Measurements from ENCODE around the gene PRRT1B. TPM values are rescaled to one million over a fixed set of nuclear protein-coding genes. Genes with fewer than 3 reads are reported as not detected.

The PRRT1B gene
- total RNA-seq, 4 donors from 2014 or later, result not detected

- H3K27me3 ChIP-seq, result no peaks in the 10 kb centered on the region
- no peaks in the 10 kb centered on the region for H3K9me3 ChIP-seq
- TF ChIP-seq CTCF (IDR thresholded peaks at IDR 0.05) (no peak), EP300 (IDR thresholded peaks at IDR 0.05) (no peak), POLR2AphosphoS5 (IDR thresholded peaks at IDR 0.05) (no peak), POLR2A (IDR thresholded peaks at IDR 0.05) (no peak)
- H3K27ac ChIP-seq, result no peak overlapping the region
- no peak overlapping the region for H3K4me3 ChIP-seq
- no peaks in the 10 kb centered on the region for H3K4me1 ChIP-seq
- peaks cover 84% of the 10 kb centered on the region for H3K36me3 ChIP-seq
- DNase-seq (ENCODE audit: low spot score in 2 of 2), result no peak
- 91% methylated on average over 18 of the region's 27 CpGs for WGBS
Measured at GRCh38 chr9:131583836-131584555, 38.7 kb downstream of the PRRT1B start.

GRCh38 chr9:131584858-131585257 is 39.5 kb downstream of the PRRT1B start:
- no peak for DNase-seq (ENCODE audit: low spot score in 2 of 2)
- peaks cover 84% of the 10 kb centered on the region for H3K36me3 ChIP-seq
- TF ChIP-seq POLR2AphosphoS5 (IDR thresholded peaks at IDR 0.05), result no peak
- no peak for TF ChIP-seq POLR2A (IDR thresholded peaks at IDR 0.05)
- no peak for TF ChIP-seq EP300 (IDR thresholded peaks at IDR 0.05)
- no peak for TF ChIP-seq CTCF (IDR thresholded peaks at IDR 0.05)
- no peaks in the 10 kb centered on the region for H3K9me3 ChIP-seq
- no peaks in the 10 kb centered on the region for H3K27me3 ChIP-seq
- no peak overlapping the region for H3K4me3 ChIP-seq
- H3K4me1 ChIP-seq, result no peaks in the 10 kb centered on the region
- WGBS, result 79% methylated on average over 7 of the region's 7 CpGs
- H3K27ac ChIP-seq, result no peak overlapping the region

GRCh38 chr9:131585375-131585774 is 40.1 kb downstream of the PRRT1B start:
- H3K9me3 ChIP-seq, result no peaks in the 10 kb centered on the region
- H3K27me3 ChIP-seq, result no peaks in the 10 kb centered on the region
- TF ChIP-seq EP300 (IDR thresholded peaks at IDR 0.05), result no peak
- TF ChIP-seq CTCF (IDR thresholded peaks at IDR 0.05), result no peak
- H3K4me1 ChIP-seq, result no peaks in the 10 kb centered on the region
- no peak overlapping the region for H3K4me3 ChIP-seq
- H3K36me3 ChIP-seq, result peaks cover 84% of the 10 kb centered on the region
- H3K27ac ChIP-seq, result no peak overlapping the region
- peak in 1 of 2 donors; percentile 60 for DNase-seq (ENCODE audit: low spot score in 2 of 2)
- 68% methylated on average over 2 of the region's 8 CpGs for WGBS

GRCh38 chr9:131587331-131587730 is 42.0 kb downstream of the PRRT1B start:
- H3K36me3 ChIP-seq, result peaks cover 67% of the 10 kb centered on the region
- WGBS, result 79% methylated on average over 6 of the region's 9 CpGs

GRCh38 chr9:131587906-131588305 is 42.6 kb downstream of the PRRT1B start:
- no peak for DNase-seq (ENCODE audit: low spot score in 2 of 2)
- TF ChIP-seq CTCF (IDR thresholded peaks at IDR 0.05) (no peak), POLR2A (IDR thresholded peaks at IDR 0.05) (no peak), POLR2AphosphoS5 (IDR thresholded peaks at IDR 0.05) (no peak), EP300 (IDR thresholded peaks at IDR 0.05) (no peak)
- H3K27ac ChIP-seq, result no peak overlapping the region
- no peaks in the 10 kb centered on the region for H3K4me1 ChIP-seq
- H3K9me3 ChIP-seq, result no peaks in the 10 kb centered on the region
- H3K4me3 ChIP-seq, result no peak overlapping the region
- WGBS, result 91% methylated on average over 11 of the region's 14 CpGs
- no peaks in the 10 kb centered on the region for H3K27me3 ChIP-seq
- peaks cover 62% of the 10 kb centered on the region for H3K36me3 ChIP-seq

More at GRCh38 chr9:131587331-131587730, 42.0 kb downstream of the PRRT1B start:
- H3K4me1 ChIP-seq, result no peaks in the 10 kb centered on the region
- no peak overlapping the region for H3K4me3 ChIP-seq
- no peak for TF ChIP-seq CTCF (IDR thresholded peaks at IDR 0.05)
- no peak for TF ChIP-seq POLR2A (IDR thresholded peaks at IDR 0.05)
- no peak for TF ChIP-seq POLR2AphosphoS5 (IDR thresholded peaks at IDR 0.05)
- no peak for TF ChIP-seq EP300 (IDR thresholded peaks at IDR 0.05)
- no peaks in the 10 kb centered on the region for H3K27me3 ChIP-seq
- H3K9me3 ChIP-seq, result no peaks in the 10 kb centered on the region
- no peak overlapping the region for H3K27ac ChIP-seq
- no peak for DNase-seq (ENCODE audit: low spot score in 2 of 2)
